Hematopoietic multipotent progenitor cell treated with erythropoietin and hydrocortisone succinate and interleukin-3 and kit ligand, for 17 days (in vitro differentiated cells): Measurements from ENCODE around the gene VSTM4.

Source experiments
- DNase-seq: peaks from one replicate; pipeline ENCODE4 v3.0.0-alpha.2; 2015; ENCODE audit warnings: low spot score

VSTM4 gene

DNA sequence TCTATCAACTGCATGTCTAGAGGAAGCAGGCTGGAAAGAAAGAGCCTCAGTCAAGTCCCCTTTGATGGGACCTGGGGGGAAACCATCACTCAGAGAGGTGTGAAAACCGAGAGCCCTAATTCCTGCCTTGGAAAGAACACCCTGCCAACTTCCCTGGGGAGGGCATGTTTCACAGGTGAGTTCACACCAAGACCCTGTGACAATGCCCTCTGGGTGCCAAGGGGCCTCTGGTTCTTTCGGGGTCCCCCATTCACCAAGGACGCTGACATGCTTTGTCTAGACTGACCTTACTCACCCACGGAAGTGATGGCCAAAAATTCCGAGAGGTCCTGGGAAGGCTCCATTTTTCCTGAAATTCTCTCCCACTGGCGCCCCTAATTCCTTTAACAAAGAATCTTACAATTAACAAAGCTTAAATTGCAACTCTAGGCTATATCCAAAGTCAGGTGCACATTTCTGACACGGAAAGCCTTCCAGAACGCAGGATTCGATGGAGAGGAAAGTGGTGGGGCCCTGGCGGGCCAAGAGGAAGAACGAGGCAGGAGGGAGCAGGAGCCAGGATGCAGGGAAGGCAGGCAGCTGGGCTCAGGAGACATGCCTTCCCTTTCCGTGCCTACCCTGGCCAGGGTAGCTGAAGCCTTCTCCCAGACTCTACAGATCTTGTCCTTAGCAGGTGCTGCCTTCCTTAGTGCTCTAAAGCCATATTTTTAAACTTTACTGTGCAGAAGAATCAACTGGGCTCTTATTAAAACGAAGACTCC is 23.7 kb downstream of the VSTM4 start:
- no peak for DNase-seq

DNA sequence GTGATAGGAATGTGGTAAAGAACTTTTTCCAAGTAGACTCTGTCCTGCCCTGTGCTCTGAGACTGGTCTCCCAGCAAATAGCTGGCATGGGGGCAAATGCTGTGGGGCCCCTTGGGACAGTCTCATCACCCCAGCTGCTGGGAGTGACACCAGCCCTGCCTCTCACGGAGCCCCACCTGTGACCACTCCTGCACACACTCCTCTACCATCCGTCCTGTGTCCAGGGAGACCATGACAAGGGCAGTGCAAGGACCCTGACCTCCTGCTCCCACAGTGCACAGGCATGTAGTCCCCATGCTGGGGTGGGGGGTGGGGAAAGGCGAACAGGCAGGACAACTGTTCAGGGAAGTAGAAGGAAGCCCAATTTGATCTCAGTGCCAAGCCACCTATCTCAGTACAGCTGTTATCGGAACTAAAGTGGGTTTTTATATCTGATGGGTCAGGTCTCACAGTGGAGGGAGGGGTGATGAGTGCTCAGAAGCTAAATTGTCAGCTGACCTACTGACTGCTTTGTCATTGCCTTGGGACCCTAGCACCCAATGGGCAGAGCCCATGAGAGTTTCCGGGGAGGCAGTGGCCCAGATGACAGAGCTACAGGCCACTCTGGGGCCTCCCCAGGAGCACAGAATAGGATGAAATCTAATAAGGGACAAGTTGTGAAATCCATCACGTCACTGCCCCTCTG is 24.5 kb downstream of the VSTM4 start:
- DNase-seq, result no peak

DNA sequence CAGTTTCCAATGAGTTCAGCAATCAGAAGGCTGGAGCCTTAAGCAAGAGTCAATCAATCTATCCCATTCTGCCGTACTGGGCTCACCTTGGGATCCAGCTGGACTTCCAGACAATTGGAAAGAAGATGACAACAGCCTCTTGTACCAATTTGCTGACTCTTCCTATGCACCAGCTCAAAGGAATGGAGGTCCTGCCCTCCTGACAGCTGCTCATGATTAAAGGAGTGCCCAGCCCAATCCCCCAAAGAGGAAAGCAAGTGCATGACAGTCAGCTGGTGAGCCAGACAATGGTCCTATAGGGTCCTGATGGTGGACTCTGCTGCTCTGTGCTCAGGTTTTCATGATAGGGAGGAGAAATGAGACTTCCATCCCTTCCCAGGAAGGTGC is 25.1 kb downstream of the VSTM4 start:
- DNase-seq, result no peak

DNA sequence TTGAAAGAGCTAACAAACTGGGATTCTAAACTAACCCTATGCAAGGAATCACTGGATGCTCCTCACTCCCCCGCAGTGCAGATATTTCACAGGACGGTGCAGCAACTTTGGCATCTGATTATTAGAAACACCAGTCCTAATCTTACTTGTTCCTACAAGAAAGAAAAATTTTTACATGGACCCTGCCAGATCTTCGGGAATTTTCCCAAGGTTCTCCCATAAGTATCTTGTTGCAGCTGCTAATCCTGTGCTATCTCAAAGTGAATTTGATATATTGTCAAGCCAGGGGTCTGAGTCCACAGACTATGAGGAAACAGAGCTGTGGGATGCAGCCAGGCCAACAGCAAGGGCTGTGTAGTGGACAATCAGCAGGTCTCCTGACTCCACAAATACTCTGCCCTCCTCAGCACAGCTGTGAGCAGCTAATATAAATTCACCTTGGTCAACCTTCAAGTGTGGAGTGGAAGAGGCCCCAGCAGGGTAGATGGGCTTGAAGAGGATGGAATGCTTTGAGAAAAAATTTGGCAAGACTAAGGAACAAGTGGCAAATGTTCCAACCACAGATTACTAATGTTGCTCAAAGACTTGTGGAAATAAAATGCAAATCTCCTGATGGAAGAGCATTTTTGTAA is 25.6 kb downstream of the VSTM4 start:
- DNase-seq, result no peak

DNA sequence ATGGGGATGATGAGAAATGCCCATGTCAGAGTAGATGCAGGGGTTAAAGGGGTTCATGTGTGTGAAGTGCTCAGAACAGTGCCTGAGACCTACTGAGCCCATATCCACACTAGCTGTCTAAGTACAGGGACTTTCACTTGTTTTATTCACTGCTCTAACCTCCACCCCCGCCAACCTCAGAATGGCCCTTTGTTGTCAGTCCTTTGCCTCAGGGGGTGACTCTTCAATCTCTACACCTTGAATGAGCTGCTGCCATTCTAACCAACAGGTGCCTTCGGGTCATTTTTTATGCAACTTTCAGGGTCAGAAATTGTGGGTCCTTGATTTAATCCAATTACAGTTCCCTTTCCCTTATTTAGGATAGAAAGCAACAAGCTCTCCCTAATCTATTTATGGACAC is 26.2 kb downstream of the VSTM4 start:
- no peak for DNase-seq

DNA sequence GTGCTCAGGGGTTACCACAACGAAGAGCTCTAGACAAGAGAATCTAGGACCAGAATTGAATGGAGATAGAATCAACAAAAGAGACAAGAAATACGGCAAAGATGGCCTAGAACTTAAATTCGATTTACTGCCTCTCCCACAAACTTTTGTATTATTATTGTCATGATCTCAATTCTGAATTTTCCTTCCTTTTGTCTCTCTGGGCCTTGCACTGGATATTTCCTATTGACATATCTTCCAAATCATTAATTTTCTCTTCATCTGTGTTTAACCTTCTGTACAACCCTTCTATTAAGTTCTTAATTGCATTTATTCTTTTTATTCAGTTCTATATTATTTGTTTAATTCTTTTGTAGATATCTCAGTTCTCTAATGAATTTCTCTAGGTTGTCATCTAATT is 28.4 kb downstream of the VSTM4 start:
- DNase-seq, result no peak

DNA sequence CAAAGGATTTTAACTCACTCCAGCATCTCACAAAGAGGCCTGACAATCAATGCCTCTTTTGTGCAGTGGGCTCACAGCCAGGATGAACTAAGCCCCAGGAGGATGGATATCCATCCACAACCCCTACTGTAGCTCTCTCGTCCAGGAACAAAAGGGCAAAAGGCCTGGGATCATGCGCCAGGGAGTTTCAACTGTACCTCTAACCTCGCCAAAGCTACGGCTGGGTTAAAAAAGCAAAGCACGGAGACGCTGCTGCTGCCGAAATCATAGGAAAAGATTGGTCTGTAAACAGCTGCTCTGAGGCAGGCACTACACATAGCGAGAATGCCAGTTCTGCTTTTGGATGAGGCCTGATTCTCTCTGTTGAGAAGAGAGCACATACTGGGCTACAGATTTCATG is 32.1 kb downstream of the VSTM4 start:
- DNase-seq, result no peak

DNA sequence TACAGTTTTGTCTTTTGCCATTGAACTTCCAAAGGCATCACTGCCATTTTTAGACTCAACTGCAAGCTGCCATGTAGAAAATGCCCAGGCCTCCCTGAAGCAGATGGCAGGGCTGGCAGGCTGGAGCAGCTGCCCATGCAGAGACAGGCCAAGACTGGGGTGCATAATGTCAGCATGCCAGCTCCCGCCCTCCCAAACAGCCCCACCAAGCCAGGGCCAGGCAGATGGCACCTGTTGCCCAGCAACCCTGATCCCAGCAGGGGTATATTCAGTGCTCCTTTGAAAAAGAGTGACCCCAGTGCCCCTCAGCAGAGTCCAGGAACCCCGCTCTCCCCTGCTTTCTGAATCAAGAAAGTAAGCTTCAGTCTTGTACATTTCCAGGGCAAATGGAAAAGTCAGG is 32.6 kb downstream of the VSTM4 start:
- DNase-seq, result no peak

DNA sequence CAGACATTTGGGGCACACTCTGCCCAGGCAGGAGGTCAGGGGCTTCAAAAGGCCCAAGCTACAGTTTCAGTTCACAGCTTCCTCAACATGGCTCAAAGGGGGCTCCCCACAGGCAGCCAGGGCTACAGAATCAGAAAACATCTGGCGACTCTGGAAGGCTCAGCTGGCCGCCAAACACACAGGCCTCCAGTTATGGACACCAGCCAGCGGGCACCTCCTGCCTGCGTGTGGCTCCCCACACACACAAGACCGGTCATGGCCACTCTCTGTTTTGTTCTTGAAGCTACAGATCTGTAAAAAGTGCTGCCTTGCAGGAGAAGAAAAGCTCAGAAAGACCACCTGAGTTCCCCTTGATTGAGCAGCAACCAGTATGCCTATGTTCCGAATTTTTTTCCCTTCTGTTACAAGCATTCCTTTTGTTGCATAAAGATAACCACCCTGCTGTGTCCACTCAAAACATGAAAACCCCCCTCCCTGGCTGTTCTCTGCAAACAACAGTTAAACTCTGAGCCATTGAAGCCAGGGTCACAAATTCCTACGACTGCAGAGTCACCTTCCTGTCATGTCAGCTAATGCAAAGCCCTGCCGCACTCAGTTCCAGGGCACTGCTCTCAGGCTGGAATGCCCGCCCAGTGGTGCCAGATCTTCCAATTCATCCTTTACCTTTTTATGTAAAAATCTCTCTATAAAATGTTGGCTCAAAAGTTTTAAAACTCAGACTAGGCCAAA is 33.6 kb downstream of the VSTM4 start:
- no peak for DNase-seq

DNA sequence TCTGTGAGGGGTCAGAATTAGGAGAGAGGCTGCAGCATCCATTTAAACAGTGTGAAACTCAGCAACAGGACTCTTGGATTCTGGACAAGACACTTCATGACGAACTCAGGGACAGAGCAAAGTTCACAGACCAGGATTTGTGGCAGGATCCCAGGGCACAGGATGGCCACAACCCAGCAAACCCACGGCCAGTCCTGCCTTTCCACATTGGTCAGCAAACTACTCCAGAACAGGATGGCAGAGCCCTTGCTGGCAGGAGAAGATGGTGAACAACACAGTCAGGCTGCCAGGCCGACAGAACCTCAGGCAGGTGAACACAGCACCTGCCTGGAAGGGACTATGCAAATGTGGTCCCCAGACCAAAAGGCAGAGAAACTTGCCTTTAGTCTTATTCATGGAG is 34.4 kb downstream of the VSTM4 start:
- no peak for DNase-seq

DNA sequence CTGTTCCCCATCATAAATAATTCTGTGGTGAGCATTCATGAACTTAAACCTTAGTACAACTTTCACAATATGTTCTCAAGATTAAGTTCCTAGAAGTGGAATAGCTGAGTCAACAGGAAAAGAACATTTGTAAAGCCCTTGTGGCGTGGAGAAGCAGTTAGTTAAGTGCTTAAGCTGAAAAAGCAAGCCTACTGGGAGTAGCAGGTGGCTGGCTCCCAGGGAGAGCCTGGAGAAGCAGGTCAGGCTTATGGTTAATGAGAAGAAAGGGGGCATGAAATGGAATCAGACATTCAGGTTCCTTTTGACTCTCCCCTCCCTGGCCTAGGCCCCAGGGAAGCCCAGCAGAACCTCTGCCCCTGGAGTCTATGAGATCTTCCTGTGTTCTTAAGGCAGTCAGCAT is 35.3 kb downstream of the VSTM4 start:
- no peak for DNase-seq

DNA sequence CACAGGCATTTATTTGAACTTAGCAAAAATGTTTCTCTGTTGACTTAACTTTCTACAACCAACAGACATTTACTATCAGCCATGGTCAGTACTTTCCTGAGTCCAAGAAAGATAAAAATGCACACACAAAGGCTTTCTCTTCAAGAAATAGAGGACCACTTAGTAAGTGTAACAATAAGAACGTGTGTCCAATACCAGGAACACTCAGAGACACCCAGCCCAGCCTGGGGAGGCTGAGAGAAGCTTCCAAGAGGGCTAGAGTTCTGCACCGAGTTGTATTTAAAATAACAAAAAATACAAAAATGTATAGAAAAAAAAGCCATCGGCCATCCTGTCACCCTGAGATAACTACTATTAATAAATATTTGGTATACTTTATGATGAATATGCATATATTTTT is 35.8 kb downstream of the VSTM4 start:
- no peak for DNase-seq

DNA sequence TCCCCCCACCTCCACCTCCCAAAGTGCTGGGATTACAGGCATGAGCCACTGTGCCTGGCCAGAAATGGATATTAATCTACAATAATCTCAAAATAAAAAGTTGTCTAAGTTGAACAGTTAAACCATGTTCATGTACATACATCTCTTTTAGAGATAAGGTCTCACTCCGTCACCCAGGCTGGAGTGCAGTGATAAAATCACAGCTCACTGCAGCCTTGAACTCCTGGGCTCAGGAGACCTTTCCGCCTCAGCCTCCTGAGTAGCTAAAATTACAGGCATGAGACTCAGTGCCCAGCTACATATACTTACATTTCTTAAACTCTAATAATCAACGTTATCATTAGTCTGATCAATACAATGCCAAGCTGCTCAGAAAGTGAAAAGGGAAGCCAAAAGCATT is 36.2 kb downstream of the VSTM4 start:
- DNase-seq, result no peak

DNA sequence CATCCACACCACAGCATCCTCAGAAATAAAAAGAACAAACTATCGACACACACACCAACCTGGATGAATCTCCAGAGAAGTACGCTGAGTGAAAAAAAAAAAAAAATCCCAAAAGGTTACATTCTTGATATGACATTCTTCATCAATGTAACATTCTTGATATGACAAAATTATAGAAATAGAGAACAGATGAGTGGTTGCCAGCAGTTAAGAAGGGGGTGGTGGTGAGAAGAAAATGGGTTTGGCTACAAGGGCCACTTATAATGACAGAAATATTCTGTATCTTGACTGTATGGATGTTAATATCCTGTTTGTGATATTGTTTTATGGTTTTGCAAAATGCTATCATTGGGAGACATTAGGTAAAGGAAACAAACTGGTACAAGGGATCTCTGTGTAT is 36.9 kb downstream of the VSTM4 start:
- DNase-seq, result no peak

DNA sequence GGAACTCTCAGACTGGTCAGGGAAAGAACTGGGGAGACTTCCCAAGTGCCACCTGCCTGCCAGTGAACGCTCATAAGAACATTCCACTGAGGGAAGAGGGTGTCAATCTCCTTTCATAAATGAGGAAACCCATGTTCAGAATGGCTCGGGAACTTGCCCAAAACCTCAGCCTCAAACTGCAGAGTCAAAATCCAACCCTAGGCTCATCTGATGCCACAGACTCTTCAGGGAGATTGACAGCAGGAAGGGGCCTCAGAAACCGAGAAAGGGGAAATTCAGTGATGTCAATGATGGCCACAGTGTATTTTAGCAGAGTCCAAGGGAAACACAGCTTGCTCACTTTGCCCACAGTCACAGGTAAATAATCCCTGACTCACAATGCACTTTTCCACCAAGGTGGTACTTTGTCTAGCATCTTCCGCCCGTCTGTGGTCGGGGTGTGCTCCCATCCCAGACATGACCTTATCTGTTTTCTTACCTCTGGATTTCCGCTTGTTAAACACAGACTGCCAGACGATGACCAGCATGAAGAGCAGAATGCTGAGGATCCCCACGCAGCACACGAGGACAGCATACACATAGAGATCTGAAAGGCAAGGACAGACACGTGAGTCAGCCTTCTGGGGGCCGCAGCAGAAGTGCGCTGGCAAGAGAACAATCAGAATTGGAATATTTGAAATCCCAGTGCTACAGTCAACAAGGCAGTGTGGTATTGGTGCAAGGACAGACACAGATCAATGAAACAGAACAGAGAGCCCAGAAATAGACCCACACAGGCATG is 38.4 kb downstream of the VSTM4 start:
- no peak for DNase-seq

DNA sequence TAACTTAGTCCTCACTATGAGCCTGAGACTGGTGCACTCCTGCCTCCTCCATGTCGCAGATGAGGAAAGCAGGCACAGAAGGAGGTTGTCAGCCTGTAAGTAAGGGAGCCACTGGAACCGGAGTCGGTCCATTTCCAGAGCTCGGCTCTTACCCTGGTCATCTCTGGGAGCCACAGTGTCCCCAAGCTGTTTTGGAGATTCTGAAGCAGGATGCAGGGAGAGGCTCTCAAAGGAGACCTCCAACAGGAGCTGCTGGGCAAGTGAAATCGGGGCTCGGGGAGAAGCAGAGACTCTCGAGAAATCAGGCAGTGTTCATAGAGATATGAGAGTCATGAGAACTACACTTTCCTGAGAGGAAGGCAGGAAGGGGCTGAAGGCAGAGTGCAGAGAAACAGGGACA is 39.0 kb downstream of the VSTM4 start:
- DNase-seq, result no peak

DNA sequence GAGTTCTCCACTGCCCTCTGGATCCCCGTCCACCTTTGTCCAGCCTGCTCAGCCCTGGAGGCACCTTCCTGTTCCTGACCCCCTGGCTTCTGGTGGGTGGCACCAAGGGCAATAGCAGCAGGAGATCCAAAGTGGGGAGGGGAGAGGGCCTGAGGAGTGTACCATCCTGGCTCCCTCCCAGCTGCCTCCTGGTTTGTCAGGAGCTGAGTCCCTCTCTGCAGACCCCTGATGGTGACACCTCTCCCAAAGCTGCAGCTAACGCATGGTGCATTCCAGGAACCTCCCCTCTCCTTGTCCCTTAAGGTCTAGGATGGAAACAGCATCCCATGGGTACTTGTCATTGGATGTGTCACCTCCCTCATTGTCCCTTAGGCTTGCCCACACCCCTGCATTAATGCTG is 39.6 kb downstream of the VSTM4 start:
- DNase-seq, result no peak

DNA sequence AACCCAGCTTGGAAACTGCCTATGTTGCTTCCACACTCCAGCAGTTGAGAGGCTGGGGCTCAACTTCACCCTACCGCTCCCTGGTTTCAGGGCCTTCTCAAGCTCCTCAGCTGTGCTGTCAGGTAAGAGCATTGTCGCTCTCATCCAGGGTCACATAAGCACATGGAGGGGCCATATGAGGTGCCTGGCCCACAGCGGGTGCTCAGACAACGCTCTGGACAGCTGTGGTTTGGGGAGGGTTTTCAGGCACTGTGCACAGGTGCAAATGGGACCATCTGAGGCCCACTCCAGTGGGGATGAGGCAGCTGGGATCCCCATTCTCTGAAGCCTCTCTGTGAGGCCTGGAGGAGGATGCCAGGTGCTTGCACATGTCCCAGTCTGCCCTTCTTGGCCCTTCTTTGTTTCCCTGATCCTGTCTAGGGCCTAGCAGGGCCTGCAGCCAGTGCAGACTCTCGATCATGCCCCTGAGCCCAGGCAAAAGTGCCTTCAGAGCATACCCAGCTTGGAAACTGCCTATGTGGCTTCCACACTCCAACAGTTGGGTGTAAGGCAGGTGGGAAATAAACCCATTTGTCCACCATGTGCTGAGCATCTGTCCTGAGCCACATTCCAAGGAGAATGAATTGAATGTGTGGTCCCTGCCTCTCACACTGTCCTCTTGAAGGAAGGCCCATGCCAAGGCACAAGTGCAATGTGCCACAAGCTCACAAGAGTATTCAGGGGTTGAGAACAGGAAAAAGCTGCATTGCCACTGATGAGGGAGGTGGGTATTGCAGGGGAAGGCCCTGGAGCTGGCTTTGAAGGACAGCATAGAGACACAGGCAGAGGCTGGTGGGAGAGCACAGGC is 40.3 kb downstream of the VSTM4 start:
- no peak for DNase-seq

DNA sequence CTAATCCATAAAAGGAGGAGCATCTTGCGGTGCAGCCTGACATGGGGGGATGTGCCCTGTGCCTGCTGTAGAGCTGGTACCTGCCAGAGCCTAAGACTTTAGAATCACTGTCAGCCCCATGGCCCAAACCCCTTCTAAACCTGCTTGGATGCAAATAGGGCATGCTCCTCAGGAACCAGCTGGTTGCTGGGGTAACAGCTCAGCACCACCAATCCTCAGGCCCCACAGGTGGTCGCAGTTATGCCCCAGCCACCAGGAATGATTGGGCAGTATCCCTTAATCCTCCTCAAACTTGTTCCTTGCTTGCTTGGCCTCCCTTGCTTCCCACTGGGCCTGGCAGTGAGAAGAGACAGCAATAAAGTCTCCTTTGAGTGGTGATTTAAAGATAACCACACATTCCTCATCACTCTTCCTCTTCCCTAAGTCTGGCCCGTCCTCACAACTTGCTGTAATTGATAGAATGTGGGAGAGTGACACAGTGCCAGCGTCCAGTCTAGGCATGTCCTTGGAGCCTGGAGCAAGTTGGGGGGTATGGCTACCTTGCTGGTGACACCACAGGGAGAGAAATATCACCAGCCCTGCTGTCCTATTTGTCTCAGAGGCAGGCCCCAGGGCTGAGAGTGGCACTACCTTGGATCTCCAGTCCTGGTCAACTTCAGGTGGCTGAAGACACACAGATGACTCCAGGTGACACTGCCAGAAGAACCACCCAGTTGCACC is 43.0 kb downstream of the VSTM4 start:
- no peak for DNase-seq

DNA sequence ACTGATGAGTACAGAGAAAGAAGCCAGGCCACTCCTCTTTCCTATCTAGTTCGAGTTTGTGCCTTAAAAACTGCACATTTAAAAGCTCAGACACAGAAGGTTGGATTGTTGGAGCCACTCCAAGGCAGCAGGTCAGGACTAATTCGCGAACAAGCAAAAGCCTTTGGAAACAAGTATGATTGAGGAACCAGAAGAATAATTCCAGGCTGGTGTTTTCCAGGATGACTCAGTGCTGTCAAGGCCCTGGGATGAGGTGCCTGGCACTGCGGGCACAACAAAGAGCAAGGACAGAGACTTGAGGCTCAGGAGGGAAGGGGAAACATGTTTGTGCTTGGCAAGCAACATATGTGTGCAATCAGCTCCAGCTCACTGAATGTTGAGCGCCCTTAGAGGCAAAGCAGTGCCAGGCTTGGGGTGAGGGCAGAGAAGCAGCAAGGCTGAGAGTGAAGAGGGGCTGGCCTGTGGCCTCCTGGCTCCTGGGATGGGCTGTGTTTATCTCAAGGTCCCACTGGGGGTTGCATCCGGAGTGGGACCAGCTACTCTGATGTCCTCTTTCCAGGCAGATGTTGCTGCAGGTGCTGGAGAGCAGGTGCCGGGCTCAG is 44.1 kb downstream of the VSTM4 start:
- DNase-seq, result no peak
